Activated naive CD8-positive, alpha-beta T cell treated with anti-CD3 and anti-CD28 coated beads, Interleukin-2, amount 50 U/mL, for 24 hours (primary cell): ENCODE data around the gene RNF186.

Source experiments
- ATAC-seq: fragments of 150-1000 bp; cut with Tn5 transposase; one replicate; pipeline ENCODE4 v1.10.0; 2021
- DNase-seq: peaks from one replicate; pipeline ENCODE4 v3.0.0; 2021
- H3K27ac Mint-ChIP-seq: one replicate; pipeline ENCODE4 v1.8.0; 2021; ENCODE audit warnings: mild to moderate bottlenecking, mixed read lengths
- H3K27me3 Mint-ChIP-seq: one replicate; pipeline ENCODE4 v1.8.0; 2021; ENCODE audit warnings: mixed read lengths
- H3K36me3 Mint-ChIP-seq: one replicate; pipeline ENCODE4 v1.8.0; 2021; ENCODE audit warnings: low read depth, mixed read lengths
- H3K4me1 Mint-ChIP-seq: one replicate; pipeline ENCODE4 v1.8.0; 2021; ENCODE audit warnings: mixed read lengths
- H3K4me3 Mint-ChIP-seq: one replicate; pipeline ENCODE4 v1.8.0; 2021; ENCODE audit warnings: mild to moderate bottlenecking, moderate library complexity, mixed read lengths
- H3K9me3 Mint-ChIP-seq: one replicate; pipeline ENCODE4 v1.8.0; 2021; ENCODE audit warnings: mixed read lengths

RNF186 gene

GRCh38 chr1:19813643-19813960, 1.5 kb downstream of the RNF186 start:
- Mint-ChIP-seq H3K27me3 (peaks cover 2% of the 10 kb centered on the region), H3K4me1 (no peaks in the 10 kb centered on the region)

GRCh38 chr1:19812875-19813642, 2.0 kb downstream of the RNF186 start:
- Mint-ChIP-seq H3K27me3 (peaks cover 2% of the 10 kb centered on the region), H3K4me3 (no peak overlapping the region), H3K9me3 (no peaks in the 10 kb centered on the region), H3K4me1 (no peaks in the 10 kb centered on the region), H3K36me3 (no peaks in the 10 kb centered on the region), H3K27ac (no peak overlapping the region)
- ATAC-seq (no peak), DNase-seq (no peak)

More at GRCh38 chr1:19813643-19813960, 1.5 kb downstream of the RNF186 start:
- H3K9me3 Mint-ChIP-seq: no peaks in the 10 kb centered on the region
- no peak overlapping the region for H3K27ac Mint-ChIP-seq
- no peaks in the 10 kb centered on the region for H3K36me3 Mint-ChIP-seq
- DNase-seq (no peak), ATAC-seq (no peak)
- no peak overlapping the region for H3K4me3 Mint-ChIP-seq

DNA sequence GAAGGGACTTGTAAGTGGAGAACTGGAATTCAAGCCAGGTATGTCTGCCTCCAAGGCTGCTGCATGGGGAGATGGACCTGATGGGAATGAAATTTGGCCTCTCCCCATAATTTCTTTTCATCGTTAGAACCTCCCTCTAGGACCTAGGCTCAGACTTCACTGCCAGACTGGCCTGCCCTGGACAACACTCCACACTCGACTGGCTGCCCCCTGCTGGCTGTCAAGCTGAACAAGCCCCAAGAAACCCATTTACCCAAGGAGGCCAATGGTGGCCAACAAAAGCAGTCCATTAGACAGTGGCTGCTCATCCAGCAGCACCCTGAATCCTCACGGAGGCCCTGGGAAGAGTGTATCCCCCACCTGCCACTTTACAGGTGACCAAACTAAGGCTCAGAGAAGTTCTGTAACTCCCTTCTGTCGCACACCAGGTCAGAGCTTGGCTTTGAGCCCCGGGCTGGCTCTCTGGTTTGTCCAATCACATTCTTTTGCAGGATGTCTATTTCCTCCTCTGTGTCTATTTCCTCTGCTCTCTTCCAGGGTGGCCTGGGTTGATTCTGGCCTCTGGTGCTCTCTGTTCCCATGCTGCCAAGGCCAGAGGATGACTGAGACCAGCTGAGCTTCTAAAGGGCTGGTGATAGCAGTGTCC, 3.8 kb downstream of the RNF186 start:
- H3K36me3 Mint-ChIP-seq: no peaks in the 10 kb centered on the region
- ATAC-seq: peak; percentile 63
- no peak overlapping the region for H3K27ac Mint-ChIP-seq
- no peaks in the 10 kb centered on the region for H3K4me1 Mint-ChIP-seq
- no peaks in the 10 kb centered on the region for H3K9me3 Mint-ChIP-seq
- H3K27me3 Mint-ChIP-seq: peaks cover 2% of the 10 kb centered on the region
- DNase-seq: peak; percentile 63
- no peak overlapping the region for H3K4me3 Mint-ChIP-seq

- Mint-ChIP-seq H3K27ac (no peak overlapping the region), H3K4me1 (no peaks in the 10 kb centered on the region), H3K4me3 (no peak overlapping the region), H3K36me3 (no peaks in the 10 kb centered on the region), H3K9me3 (no peaks in the 10 kb centered on the region), H3K27me3 (peaks cover under 1% of the 10 kb centered on the region)
- ATAC-seq: no peak
- no peak for DNase-seq
These were observed 5.9 kb downstream of the RNF186 start for GRCh38 chr1:19809044-19809750.

DNA sequence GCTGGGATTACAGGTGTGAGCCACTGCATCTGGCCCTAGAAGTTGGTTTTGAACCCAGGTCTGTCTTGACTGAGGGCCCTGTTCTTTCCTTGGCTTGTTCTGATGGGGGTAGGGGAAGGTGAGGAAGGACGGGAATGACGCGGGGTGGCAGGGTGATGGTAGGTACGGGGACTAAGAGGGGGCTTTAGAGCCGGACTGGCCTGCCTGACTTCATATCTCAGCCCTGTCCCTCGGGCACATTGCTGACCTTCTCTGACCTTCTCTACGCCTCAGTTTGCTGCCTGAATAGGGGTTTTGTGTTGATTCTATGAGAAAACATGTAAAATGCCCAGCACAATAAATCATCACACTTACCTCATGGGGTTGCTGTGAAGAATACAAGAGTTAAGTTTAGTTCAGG, 6.7 kb downstream of the RNF186 start:
- Mint-ChIP-seq H3K36me3 (no peaks in the 10 kb centered on the region), H3K4me1 (no peaks in the 10 kb centered on the region), H3K27ac (no peak overlapping the region), H3K9me3 (no peaks in the 10 kb centered on the region), H3K4me3 (no peak overlapping the region), H3K27me3 (no peaks in the 10 kb centered on the region)
- no peak for ATAC-seq
- no peak for DNase-seq

- no peaks in the 10 kb centered on the region for H3K27me3 Mint-ChIP-seq
- ATAC-seq (no peak), DNase-seq (no peak)
- no peaks in the 10 kb centered on the region for H3K36me3 Mint-ChIP-seq
- no peaks in the 10 kb centered on the region for H3K9me3 Mint-ChIP-seq
- peaks cover 12% of the 10 kb centered on the region for H3K4me1 Mint-ChIP-seq
- H3K27ac Mint-ChIP-seq: no peak overlapping the region
- no peak overlapping the region for H3K4me3 Mint-ChIP-seq
These were observed 10.2 kb downstream of the RNF186 start for GRCh38 chr1:19804831-19805251.

DNA sequence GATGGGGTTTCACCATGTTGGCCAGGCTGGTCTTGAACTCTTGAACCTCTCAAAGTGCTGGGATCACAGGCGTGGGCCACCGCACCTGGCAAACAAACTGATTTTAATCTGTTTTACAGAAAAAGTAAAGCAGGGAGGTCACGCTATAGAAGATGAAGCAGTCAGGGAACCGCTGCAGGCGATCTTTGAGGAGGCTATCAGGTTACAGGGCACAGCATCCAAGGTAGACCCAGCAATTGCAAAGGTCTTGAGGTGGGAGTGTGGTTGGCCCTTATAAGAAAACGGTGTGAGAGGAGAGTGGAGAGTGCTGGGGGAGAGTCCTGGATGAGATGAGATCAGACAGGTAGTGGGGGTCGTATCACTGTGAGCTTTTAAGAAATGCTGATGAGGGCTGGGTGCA, 12.8 kb downstream of the RNF186 start:
- no peaks in the 10 kb centered on the region for H3K9me3 Mint-ChIP-seq
- no peaks in the 10 kb centered on the region for H3K27me3 Mint-ChIP-seq
- H3K4me3 Mint-ChIP-seq: no peak overlapping the region
- peaks cover 28% of the 10 kb centered on the region for H3K4me1 Mint-ChIP-seq
- DNase-seq: no peak
- H3K27ac Mint-ChIP-seq: no peak overlapping the region
- H3K36me3 Mint-ChIP-seq: no peaks in the 10 kb centered on the region
- ATAC-seq: no peak

- no peaks in the 10 kb centered on the region for H3K9me3 Mint-ChIP-seq
- ATAC-seq: peak; percentile 29
- H3K27me3 Mint-ChIP-seq: no peaks in the 10 kb centered on the region
- peaks cover 31% of the 10 kb centered on the region for H3K4me1 Mint-ChIP-seq
- no peaks in the 10 kb centered on the region for H3K36me3 Mint-ChIP-seq
- peak overlapping the region; percentile 84 for H3K4me3 Mint-ChIP-seq
- peak; percentile 56 for DNase-seq
- H3K27ac Mint-ChIP-seq: peak overlapping the region; percentile 91
These were observed 14.8 kb downstream of the RNF186 start for GRCh38 chr1:19800076-19800804.

- DNase-seq: peak; percentile 59
- no peaks in the 10 kb centered on the region for H3K27me3 Mint-ChIP-seq
- H3K9me3 Mint-ChIP-seq: no peaks in the 10 kb centered on the region
- H3K4me3 Mint-ChIP-seq: peak within 1 kb of the TSS; percentile 84
- H3K27ac Mint-ChIP-seq: peak within 1 kb of the TSS; percentile 92
- H3K36me3 Mint-ChIP-seq: peaks cover 4% of the 10 kb centered on the region
- ATAC-seq: peak; percentile 80
- H3K4me1 Mint-ChIP-seq: peaks cover 31% of the 10 kb centered on the region
These were observed 15.6 kb downstream of the RNF186 start, which contains the start of gene TMCO4 for GRCh38 chr1:19799230-19800075. TSS of gene TMCO4 (minus strand) at chr1:19799916. CDS start at chr1:19780758, 19,158 bp downstream.

DNA sequence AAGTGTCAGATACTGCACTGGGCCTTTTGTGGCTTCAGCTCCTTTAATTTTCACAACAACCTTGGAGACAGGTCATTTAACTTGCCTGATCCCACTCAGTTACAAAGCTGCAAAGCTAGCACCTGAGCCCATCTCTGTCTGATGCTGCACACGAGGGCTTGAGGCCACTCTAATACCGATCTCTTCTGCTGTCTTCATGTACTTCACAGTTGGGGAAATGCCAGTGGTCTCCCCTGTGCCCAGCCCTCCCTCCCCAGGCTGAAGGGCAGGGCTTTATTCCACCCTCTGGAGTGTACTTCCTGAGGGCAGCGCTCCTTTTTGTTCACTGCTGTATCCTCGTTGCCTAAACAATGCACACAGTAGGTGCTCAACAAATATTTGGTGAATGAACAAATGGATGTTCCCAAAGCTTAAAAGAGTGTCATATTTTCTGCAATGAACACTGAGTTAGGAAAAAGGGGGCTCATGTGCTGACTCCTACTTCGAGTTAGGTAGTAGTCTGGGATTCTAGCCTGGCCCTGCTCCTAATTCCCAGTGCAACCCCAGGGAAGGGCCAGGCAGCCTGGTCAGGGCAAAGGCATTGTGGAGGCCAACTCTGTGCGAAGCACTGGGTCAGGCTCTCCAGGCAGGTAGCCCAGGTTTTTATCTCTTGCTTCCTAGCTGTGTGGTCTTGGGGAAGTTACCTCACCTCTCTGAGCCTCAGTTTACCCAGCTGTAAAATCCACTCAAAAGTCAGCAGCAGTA, 16.4 kb downstream of the RNF186 start:
- ATAC-seq (no peak), DNase-seq (no peak)
- H3K36me3 Mint-ChIP-seq: peaks cover 4% of the 10 kb centered on the region
- peak overlapping the region; percentile 92 for H3K27ac Mint-ChIP-seq
- peaks cover 31% of the 10 kb centered on the region for H3K4me1 Mint-ChIP-seq
- no peaks in the 10 kb centered on the region for H3K27me3 Mint-ChIP-seq
- no peaks in the 10 kb centered on the region for H3K9me3 Mint-ChIP-seq
- peak overlapping the region; percentile 80 for H3K4me3 Mint-ChIP-seq

- H3K27ac Mint-ChIP-seq: peak overlapping the region; percentile 92
- ATAC-seq: no peak
- DNase-seq: no peak
- H3K4me1 Mint-ChIP-seq: peaks cover 31% of the 10 kb centered on the region
- peak overlapping the region; percentile 5 for H3K4me3 Mint-ChIP-seq
- H3K9me3 Mint-ChIP-seq: no peaks in the 10 kb centered on the region
- H3K36me3 Mint-ChIP-seq: peaks cover 8% of the 10 kb centered on the region
- H3K27me3 Mint-ChIP-seq: no peaks in the 10 kb centered on the region
These were observed 17.3 kb downstream of the RNF186 start for GRCh38 chr1:19797827-19798226.

DNA sequence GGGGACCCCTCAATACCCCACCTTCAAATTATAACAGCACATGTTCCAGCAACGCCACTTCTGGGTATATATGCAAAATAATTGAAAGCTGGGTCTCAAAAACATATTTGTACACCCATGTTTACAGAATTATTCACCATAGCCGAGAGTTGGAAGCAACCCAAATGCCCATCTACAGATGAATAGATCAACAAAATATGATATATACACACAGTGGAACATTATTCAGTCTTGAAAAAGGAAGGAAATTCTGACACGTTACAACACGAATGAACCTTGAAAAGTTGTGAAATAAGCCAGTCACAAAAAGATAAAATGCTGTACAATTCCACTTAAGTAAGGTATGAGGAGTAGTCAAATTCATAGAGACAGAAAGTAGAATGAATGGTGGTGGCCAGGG, 20.5 kb downstream of the RNF186 start:
- Mint-ChIP-seq H3K27ac (peak overlapping the region; percentile 11), H3K9me3 (no peaks in the 10 kb centered on the region), H3K27me3 (no peaks in the 10 kb centered on the region), H3K4me3 (no peak overlapping the region), H3K36me3 (peaks cover 24% of the 10 kb centered on the region), H3K4me1 (peaks cover 27% of the 10 kb centered on the region)
- no peak for DNase-seq
- ATAC-seq: no peak

GRCh38 chr1:19793360-19794046, 21.6 kb downstream of the RNF186 start:
- peaks cover 17% of the 10 kb centered on the region for H3K4me1 Mint-ChIP-seq
- DNase-seq: no peak
- no peaks in the 10 kb centered on the region for H3K27me3 Mint-ChIP-seq
- H3K4me3 Mint-ChIP-seq: no peak overlapping the region
- H3K9me3 Mint-ChIP-seq: no peaks in the 10 kb centered on the region
- no peak overlapping the region for H3K27ac Mint-ChIP-seq
- peaks cover 25% of the 10 kb centered on the region for H3K36me3 Mint-ChIP-seq
- ATAC-seq: no peak
